ENCODE data around the gene TIAM2.

DNA sequence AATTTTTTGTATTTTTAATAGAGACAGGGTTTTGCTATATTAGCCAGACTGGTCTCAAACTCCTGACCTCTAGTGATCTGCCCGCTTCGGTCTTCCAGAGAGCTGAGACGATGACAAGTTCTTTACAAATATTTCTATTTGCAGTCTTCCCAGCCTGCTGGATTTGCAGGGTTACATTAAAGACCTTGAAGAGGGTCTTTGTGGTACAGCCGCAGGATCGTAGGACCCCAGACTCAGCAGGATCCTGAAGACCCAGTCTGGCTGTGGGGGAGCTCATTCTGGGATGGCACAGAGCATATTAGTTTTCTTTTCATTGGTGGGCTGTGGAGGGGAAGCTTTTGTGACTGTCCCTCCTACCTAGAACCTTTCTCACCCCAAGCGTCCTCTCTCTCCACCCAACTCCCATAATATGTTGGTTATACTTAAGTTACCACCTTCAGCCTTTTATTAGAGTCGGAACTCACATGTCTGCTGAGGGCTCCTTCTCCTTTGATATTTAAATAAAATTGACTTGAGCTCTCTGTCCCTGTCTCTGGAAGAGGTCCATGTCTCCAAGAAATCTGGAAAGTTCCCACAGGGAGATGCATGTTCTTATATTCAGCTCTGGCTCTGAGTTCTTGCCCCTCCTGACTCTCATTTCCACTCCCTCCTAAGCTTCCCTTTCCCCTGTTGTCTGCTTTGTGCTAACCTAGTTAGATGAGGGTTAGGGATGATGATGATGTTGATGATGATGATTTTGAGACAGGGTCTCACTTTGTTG, 72.0 kb downstream of the TIAM2 start:
- TF ChIP-seq GABPA (IDR thresholded peaks at IDR 0.05; ENCODE audit: low read depth) (no peak), POLR2AphosphoS5 (IDR thresholded peaks at IDR 0.05; ENCODE audit: low read depth) (no peak)
- TF ChIP-seq, protein P1, sequence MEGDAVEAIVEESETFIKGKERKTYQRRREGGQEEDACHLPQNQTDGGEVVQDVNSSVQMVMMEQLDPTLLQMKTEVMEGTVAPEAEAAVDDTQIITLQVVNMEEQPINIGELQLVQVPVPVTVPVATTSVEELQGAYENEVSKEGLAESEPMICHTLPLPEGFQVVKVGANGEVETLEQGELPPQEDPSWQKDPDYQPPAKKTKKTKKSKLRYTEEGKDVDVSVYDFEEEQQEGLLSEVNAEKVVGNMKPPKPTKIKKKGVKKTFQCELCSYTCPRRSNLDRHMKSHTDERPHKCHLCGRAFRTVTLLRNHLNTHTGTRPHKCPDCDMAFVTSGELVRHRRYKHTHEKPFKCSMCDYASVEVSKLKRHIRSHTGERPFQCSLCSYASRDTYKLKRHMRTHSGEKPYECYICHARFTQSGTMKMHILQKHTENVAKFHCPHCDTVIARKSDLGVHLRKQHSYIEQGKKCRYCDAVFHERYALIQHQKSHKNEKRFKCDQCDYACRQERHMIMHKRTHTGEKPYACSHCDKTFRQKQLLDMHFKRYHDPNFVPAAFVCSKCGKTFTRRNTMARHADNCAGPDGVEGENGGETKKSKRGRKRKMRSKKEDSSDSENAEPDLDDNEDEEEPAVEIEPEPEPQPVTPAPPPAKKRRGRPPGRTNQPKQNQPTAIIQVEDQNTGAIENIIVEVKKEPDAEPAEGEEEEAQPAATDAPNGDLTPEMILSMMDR (IDR thresholded peaks at IDR 0.05; ENCODE audit: insufficient read depth, low read length), result no peak
